Measurements from ENCODE around the gene RAB5B. TPM values are rescaled to one million over a fixed set of nuclear protein-coding genes. Genes with fewer than 3 reads are reported as not detected.
"Not testable (repeated sequence)": the region's sequence is repeated elsewhere in the genome, so short reads cannot be mapped to it uniquely, and the experiment has no call there.

Gene RAB5B
- total RNA-seq, 2 donors from 2014 or later = 70.3 to 89.2 TPM

DNA sequence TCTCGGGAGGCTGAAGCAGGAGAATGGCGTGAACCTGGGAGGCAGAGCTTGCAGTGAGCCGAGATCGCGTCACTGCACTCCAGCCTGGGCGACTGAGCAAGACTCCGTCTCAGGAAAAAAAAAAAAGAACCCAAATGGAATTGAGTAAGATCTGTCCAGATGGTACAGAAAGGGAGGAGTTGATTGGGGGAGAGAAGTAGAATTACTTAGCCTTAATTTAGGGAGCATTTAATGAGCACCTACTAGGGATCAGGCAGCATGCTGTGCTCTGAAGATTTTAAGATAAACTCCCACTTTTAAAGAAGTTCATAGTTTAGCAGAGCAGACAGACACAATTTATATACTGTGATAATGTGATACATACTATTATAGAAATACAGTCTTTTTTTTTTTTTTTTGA lies 4.5 kb downstream of the RAB5B start:
- Histone ChIP-seq H3K27ac (no peak overlapping the region), H3K4me3 (no peak overlapping the region), H3K9me3 (no peaks in the 10 kb centered on the region), H3K27me3 (replicated peaks; ENCODE audit: insufficient read depth) (no peaks in the 10 kb centered on the region), H3K36me3 (peaks cover 7% of the 10 kb centered on the region), H3K4me1 (ENCODE audit: control insufficient read depth in 1 of 2, low read depth in 2 of 2) (peaks cover 11 to 42% of the 10 kb centered on the region in 2 donors)
- TF ChIP-seq, protein P1, sequence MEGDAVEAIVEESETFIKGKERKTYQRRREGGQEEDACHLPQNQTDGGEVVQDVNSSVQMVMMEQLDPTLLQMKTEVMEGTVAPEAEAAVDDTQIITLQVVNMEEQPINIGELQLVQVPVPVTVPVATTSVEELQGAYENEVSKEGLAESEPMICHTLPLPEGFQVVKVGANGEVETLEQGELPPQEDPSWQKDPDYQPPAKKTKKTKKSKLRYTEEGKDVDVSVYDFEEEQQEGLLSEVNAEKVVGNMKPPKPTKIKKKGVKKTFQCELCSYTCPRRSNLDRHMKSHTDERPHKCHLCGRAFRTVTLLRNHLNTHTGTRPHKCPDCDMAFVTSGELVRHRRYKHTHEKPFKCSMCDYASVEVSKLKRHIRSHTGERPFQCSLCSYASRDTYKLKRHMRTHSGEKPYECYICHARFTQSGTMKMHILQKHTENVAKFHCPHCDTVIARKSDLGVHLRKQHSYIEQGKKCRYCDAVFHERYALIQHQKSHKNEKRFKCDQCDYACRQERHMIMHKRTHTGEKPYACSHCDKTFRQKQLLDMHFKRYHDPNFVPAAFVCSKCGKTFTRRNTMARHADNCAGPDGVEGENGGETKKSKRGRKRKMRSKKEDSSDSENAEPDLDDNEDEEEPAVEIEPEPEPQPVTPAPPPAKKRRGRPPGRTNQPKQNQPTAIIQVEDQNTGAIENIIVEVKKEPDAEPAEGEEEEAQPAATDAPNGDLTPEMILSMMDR (IDR thresholded peaks at IDR 0.05) = no peak
- no peak for ATAC-seq (ENCODE audit: insufficient number of reproducible peaks, low FRiP score, low read depth)
- DNase-seq (ENCODE audit: low spot score) = no peak

DNA sequence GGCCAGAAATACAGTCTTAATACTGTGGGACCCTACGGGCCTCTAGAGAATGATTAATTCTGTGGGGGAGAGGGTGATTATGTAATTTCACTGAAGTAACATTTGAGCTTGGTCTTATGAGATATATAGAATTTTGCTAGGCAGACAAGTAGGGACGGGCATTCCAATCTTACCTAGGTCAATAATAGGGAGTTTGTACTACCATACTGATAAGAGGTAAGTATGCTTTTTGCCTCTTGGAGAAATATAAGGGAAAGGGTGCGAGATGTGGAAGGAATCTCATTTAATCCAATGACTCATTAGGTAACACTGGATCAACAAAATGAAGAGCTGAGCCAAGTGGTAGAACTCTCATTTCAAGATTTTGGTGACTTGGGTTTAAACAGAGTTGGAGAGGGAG lies 5.2 kb downstream of the RAB5B start:
- DNase-seq (ENCODE audit: low spot score) = no peak
- ATAC-seq (ENCODE audit: insufficient number of reproducible peaks, low FRiP score, low read depth) = no peak
- H3K4me1 ChIP-seq (ENCODE audit: control insufficient read depth in 1 of 2, low read depth in 2 of 2) = peaks cover 11 to 42% of the 10 kb centered on the region in 2 donors

DNA sequence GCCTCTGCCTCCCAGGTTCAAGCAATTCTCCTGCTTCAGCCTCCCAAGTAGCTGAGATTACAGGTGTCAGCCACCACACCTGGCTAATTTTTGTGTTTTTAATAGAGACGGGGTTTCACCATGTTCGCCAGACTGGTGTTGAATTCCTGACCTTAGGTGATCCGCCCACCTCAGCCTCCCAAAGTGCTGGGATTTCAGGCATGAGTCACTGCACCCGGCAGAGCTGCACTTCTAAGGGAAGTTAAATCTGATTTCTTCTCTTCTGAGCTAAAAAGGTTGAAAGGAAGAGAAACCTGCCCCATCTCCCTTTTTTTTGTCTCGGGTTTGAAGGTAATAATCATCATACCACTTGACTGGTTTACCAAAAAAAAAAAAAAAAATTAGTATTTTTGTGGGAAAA lies 8.0 kb downstream of the RAB5B start:
- not testable (repeated sequence) for H3K27me3 ChIP-seq (replicated peaks; ENCODE audit: insufficient read depth); H3K9me3 ChIP-seq; DNase-seq (ENCODE audit: low spot score); ATAC-seq (ENCODE audit: insufficient number of reproducible peaks, low FRiP score, low read depth); H3K27ac ChIP-seq; H3K4me3 ChIP-seq
- H3K36me3 ChIP-seq = peaks cover 29% of the 10 kb centered on the region
- H3K4me1 ChIP-seq (ENCODE audit: control insufficient read depth in 1 of 2, low read depth in 2 of 2) = peaks cover 0 to 18% of the 10 kb centered on the region in 2 donors

More for the DNA sequence above, 5.2 kb downstream of the RAB5B start:
- Histone ChIP-seq H3K9me3 (no peaks in the 10 kb centered on the region), H3K27ac (no peak overlapping the region), H3K4me3 (no peak overlapping the region), H3K27me3 (replicated peaks; ENCODE audit: insufficient read depth) (no peaks in the 10 kb centered on the region), H3K36me3 (peaks cover 12% of the 10 kb centered on the region)
- TF ChIP-seq, protein P1 (IDR thresholded peaks at IDR 0.05) = no peak

DNA sequence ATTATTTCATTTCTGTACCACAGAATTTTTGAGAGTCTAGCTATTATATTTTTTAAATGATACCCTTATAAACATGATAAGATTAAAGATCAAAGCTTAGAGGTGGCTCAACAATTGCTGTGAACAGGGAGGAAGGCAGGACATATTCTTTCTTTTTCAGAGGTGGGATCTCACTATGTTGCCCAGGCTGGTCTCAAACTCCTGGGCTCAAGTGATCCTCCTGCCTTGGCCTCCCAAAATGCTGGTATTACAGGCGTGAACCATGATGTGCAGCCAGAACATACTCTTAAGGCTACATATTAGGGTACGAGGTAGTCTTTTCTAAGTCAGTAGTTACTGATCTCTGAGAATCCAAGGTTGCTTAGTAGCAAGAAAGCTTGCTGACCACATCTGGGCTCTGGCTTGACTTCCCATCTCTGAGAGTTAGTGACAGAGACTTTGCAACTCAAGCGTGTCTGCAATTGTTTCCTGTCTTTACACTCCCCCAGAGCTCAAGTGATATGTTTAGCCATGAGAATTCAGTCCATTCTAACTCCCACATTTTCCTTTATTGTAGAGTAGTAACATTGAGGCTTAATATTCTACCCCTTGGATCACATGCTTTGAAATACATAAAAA lies 8.6 kb downstream of the RAB5B start:
- TF ChIP-seq, protein P1 (IDR thresholded peaks at IDR 0.05) = no peak
- H3K9me3 ChIP-seq = no peaks in the 10 kb centered on the region
- H3K27me3 ChIP-seq (replicated peaks; ENCODE audit: insufficient read depth) = no peaks in the 10 kb centered on the region
- peaks cover 0 to 13% of the 10 kb centered on the region in 2 donors for H3K4me1 ChIP-seq (ENCODE audit: control insufficient read depth in 1 of 2, low read depth in 2 of 2)
- DNase-seq (ENCODE audit: low spot score) = no peak
- no peak for ATAC-seq (ENCODE audit: insufficient number of reproducible peaks, low FRiP score, low read depth)
- H3K4me3 ChIP-seq = no peak overlapping the region
- peaks cover 35% of the 10 kb centered on the region for H3K36me3 ChIP-seq
- H3K27ac ChIP-seq = no peak overlapping the region

DNA sequence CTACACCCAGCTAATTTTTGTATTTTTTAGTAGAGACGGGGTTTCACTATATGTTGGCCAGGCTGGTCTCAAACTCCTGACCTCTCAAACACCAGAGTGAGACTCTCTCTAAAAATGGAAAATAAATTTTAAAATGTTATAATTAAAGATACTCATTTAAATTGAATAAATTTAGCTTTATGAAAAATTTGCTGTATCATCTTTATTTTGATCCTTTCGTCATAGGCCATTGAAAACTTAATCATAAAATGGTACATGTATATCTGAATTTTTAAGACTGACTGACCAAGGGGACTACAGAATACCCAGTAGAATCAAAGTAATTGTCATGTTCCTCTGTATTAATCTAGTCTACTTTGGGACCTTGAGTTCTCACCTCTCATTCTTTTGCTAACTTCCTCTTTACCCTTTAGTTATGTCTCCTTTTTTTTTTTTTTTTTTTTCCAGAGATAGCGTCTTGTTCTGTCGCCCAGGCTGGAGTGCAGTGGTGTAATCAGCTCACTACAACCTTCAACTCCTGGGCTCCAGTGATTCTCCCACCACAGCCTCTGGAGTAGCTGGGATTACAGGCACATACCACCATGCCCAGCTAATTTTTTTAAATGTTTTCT lies 9.5 kb downstream of the RAB5B start:
- TF ChIP-seq, protein P1 (IDR thresholded peaks at IDR 0.05) = no peak
- DNase-seq (ENCODE audit: low spot score) (no peak), ATAC-seq (ENCODE audit: insufficient number of reproducible peaks, low FRiP score, low read depth) (no peak)
- Histone ChIP-seq H3K27me3 (replicated peaks; ENCODE audit: insufficient read depth) (no peaks in the 10 kb centered on the region), H3K36me3 (peaks cover 37% of the 10 kb centered on the region), H3K9me3 (no peaks in the 10 kb centered on the region), H3K27ac (no peak overlapping the region), H3K4me3 (no peak overlapping the region), H3K4me1 (ENCODE audit: control insufficient read depth in 1 of 2, low read depth in 2 of 2) (peaks cover 0 to 8% of the 10 kb centered on the region in 2 donors)
